ENCODE data around the gene CLEC7A. TPM values are rescaled to one million over a fixed set of nuclear protein-coding genes. Genes with fewer than 3 reads are reported as not detected.

Gene CLEC7A
- total RNA-seq, 3 donors from 2014 or later (not counting 1 experiment from before 2014, with no cell fraction given), result 7.7 to 22.3 (median 20.8) TPM

DNA sequence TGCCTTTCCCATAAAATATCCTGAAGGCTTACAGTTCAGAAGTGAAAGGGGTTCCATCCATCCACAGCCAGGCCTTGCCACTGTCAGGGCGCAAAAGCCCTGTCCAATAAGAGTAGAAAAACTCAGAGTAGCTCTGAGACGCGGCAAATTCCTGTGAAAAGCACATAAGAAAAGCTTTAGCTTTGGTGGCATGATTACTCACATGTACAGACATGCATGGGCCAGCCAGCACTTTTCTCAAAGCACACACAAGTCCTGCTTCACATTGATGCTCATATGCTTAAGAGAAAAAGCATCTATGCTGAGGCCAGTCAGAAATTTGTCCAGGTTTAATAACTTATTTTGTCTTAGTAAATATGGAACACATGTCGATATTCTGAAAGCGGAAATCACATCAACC, 56.7 kb downstream of the CLEC7A start:
- Histone ChIP-seq H3K27ac (ENCODE audit: low read length) (no peak overlapping the region), H3K27me3 (ENCODE audit: control insufficient read depth, insufficient read depth, low read length) (no peaks in the 10 kb centered on the region), H3K4me1 (ENCODE audit: control insufficient read depth, insufficient read depth, low read length) (no peaks in the 10 kb centered on the region), H3K9me3 (ENCODE audit: control insufficient read depth, insufficient read depth, low read length) (no peaks in the 10 kb centered on the region), H3K36me3 (ENCODE audit: control insufficient read depth, insufficient read depth, low read length) (no peaks in the 10 kb centered on the region), H3K4me3 (ENCODE audit: low read length) (no peak overlapping the region)
- H3K4me3 Mint-ChIP-seq, result no peak overlapping the region
- 93% methylated on average over 5 of the region's 5 CpGs for WGBS (ENCODE audit: insufficient coverage)
- H3K9me3 Mint-ChIP-seq, result no peaks in the 10 kb centered on the region
- no peaks in the 10 kb centered on the region for H3K4me1 Mint-ChIP-seq
- peaks cover 19 to 32% of the 10 kb centered on the region in 2 donors for H3K27me3 Mint-ChIP-seq (ENCODE audit: low read depth in 2 of 2)
- intact Hi-C loops (cut with micrococcal nuclease), result no loop called here
- TF ChIP-seq, protein P1, sequence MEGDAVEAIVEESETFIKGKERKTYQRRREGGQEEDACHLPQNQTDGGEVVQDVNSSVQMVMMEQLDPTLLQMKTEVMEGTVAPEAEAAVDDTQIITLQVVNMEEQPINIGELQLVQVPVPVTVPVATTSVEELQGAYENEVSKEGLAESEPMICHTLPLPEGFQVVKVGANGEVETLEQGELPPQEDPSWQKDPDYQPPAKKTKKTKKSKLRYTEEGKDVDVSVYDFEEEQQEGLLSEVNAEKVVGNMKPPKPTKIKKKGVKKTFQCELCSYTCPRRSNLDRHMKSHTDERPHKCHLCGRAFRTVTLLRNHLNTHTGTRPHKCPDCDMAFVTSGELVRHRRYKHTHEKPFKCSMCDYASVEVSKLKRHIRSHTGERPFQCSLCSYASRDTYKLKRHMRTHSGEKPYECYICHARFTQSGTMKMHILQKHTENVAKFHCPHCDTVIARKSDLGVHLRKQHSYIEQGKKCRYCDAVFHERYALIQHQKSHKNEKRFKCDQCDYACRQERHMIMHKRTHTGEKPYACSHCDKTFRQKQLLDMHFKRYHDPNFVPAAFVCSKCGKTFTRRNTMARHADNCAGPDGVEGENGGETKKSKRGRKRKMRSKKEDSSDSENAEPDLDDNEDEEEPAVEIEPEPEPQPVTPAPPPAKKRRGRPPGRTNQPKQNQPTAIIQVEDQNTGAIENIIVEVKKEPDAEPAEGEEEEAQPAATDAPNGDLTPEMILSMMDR (IDR thresholded peaks at IDR 0.05), result no peak
- H3K27ac Mint-ChIP-seq, result no peak overlapping the region
- no peak for ATAC-seq
- no peak for DNase-seq
- H3K36me3 Mint-ChIP-seq, result no peaks in the 10 kb centered on the region

GRCh38 chr12:10072131-10072530, 57.9 kb downstream of the CLEC7A start:
- Histone ChIP-seq H3K9me3 (ENCODE audit: control insufficient read depth, insufficient read depth, low read length) (no peaks in the 10 kb centered on the region), H3K27ac (ENCODE audit: low read length) (no peak overlapping the region), H3K4me3 (ENCODE audit: low read length) (no peak overlapping the region), H3K27me3 (ENCODE audit: control insufficient read depth, insufficient read depth, low read length) (no peaks in the 10 kb centered on the region), H3K36me3 (ENCODE audit: control insufficient read depth, insufficient read depth, low read length) (no peaks in the 10 kb centered on the region), H3K4me1 (ENCODE audit: control insufficient read depth, insufficient read depth, low read length) (no peaks in the 10 kb centered on the region)
- DNase-seq (no peak), ATAC-seq (no peak)
- no peaks in the 10 kb centered on the region for H3K4me1 Mint-ChIP-seq
- intact Hi-C loops (cut with micrococcal nuclease), result no loop called here
- H3K27me3 Mint-ChIP-seq (ENCODE audit: low read depth in 2 of 2), result peaks cover 16 to 30% of the 10 kb centered on the region in 2 donors
- H3K27ac Mint-ChIP-seq, result no peak overlapping the region
- WGBS (ENCODE audit: insufficient coverage), result 100% methylated on average over 2 of the region's 2 CpGs
- TF ChIP-seq, protein P1 (IDR thresholded peaks at IDR 0.05), result no peak
- no peaks in the 10 kb centered on the region for H3K36me3 Mint-ChIP-seq
- H3K4me3 Mint-ChIP-seq, result no peak overlapping the region
- no peaks in the 10 kb centered on the region for H3K9me3 Mint-ChIP-seq

DNA sequence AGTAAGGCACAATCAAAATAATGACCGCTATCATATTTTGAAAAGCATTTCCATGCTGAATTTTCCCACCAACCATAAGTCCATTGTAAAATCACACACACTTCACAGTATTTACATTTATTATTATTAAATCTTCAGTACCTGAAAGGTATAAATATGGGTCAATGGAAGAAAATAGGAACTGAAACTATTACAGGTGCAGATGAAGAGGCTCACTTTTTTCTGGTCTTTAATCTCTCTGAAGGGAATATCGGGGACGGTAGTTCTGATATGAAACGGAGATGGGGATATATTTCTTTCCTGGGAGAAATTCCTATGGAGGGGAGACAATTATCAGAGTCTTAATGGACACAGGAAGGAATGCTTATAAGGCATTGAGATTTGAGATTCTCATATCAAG, 59.6 kb downstream of the CLEC7A start:
- no peaks in the 10 kb centered on the region for H3K27me3 ChIP-seq (ENCODE audit: control insufficient read depth, insufficient read depth, low read length)
- no peaks in the 10 kb centered on the region for H3K4me1 Mint-ChIP-seq
- peaks cover 13 to 27% of the 10 kb centered on the region in 2 donors for H3K27me3 Mint-ChIP-seq (ENCODE audit: low read depth in 2 of 2)
- H3K27ac ChIP-seq (ENCODE audit: low read length), result no peak overlapping the region
- H3K27ac Mint-ChIP-seq, result no peak overlapping the region
- ATAC-seq (no peak), DNase-seq (no peak)
- H3K4me3 Mint-ChIP-seq, result no peak overlapping the region
- intact Hi-C loops (cut with micrococcal nuclease), result no loop called here
- 87% methylated on average over 4 of the region's 4 CpGs for WGBS (ENCODE audit: insufficient coverage)
- H3K9me3 Mint-ChIP-seq, result no peaks in the 10 kb centered on the region
- no peaks in the 10 kb centered on the region for H3K9me3 ChIP-seq (ENCODE audit: control insufficient read depth, insufficient read depth, low read length)
- H3K4me3 ChIP-seq (ENCODE audit: low read length), result no peak overlapping the region
- H3K4me1 ChIP-seq (ENCODE audit: control insufficient read depth, insufficient read depth, low read length), result no peaks in the 10 kb centered on the region
- TF ChIP-seq, protein P1 (IDR thresholded peaks at IDR 0.05), result no peak
- no peaks in the 10 kb centered on the region for H3K36me3 ChIP-seq (ENCODE audit: control insufficient read depth, insufficient read depth, low read length)
- no peaks in the 10 kb centered on the region for H3K36me3 Mint-ChIP-seq

DNA sequence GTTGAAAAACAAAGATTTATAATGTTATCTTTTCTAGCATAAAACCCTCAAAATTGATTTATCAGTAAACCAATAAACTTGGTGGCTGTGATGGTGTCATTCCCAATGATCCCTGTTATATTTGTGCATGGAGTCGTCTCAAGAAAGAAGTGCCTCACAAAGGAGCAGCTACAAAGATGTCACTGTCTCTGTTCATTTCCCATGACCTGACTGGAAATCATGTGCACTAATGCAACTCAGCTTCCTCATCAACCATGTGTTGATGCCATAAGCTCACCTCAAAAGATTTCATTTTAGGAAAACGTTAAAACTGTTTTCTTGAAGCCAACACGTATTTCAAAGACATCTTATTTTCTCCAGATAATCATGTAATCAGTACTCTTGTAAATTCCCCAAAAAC, 60.0 kb downstream of the CLEC7A start:
- Histone ChIP-seq H3K4me3 (ENCODE audit: low read length) (no peak overlapping the region), H3K27me3 (ENCODE audit: control insufficient read depth, insufficient read depth, low read length) (no peaks in the 10 kb centered on the region), H3K27ac (ENCODE audit: low read length) (no peak overlapping the region), H3K4me1 (ENCODE audit: control insufficient read depth, insufficient read depth, low read length) (no peaks in the 10 kb centered on the region), H3K9me3 (ENCODE audit: control insufficient read depth, insufficient read depth, low read length) (no peaks in the 10 kb centered on the region), H3K36me3 (ENCODE audit: control insufficient read depth, insufficient read depth, low read length) (no peaks in the 10 kb centered on the region)
- Mint-ChIP-seq H3K36me3 (no peaks in the 10 kb centered on the region), H3K4me1 (no peaks in the 10 kb centered on the region), H3K4me3 (no peak overlapping the region), H3K27ac (no peak overlapping the region), H3K9me3 (no peaks in the 10 kb centered on the region), H3K27me3 (ENCODE audit: low read depth in 2 of 2) (peaks cover 13 to 25% of the 10 kb centered on the region in 2 donors)
- intact Hi-C loops (cut with micrococcal nuclease), result no loop called here
- ATAC-seq (no peak), DNase-seq (no peak)
- WGBS (ENCODE audit: insufficient coverage), result 18% methylated on average over 3 of the region's 3 CpGs
- TF ChIP-seq, protein P1 (IDR thresholded peaks at IDR 0.05), result no peak
